Thyroid gland (tissue), 4 donors: ENCODE measurements around the gene PLBD1. TPM values are rescaled to one million over a fixed set of nuclear protein-coding genes. Genes with fewer than 3 reads are reported as not detected.

ENCODE experiments used
- DNase-seq, 2 donors: peaks; one replicate each; pipeline ENCODE4 v3.0.0-alpha.2; 2019
- H3K27ac ChIP-seq, 3 donors: fragments of 200-600 bp; sonication (generic); 1 replicate in 2 of 3; 2 replicates in 1 of 3; pipeline ENCODE4 v1.5.1; 2016 to 2019; ENCODE audit warnings: mild to moderate bottlenecking in 1 of 3, moderate library complexity in 1 of 3
- H3K27me3 ChIP-seq: fragments of 200-600 bp; sonication (generic); one replicate; pipeline ENCODE4 v1.5.1; 2019
- H3K36me3 ChIP-seq, 2 donors: fragments of 200-600 bp; sonication (generic); one replicate each; pipeline ENCODE4 v1.5.1; 2016 to 2019
- H3K4me1 ChIP-seq, 2 donors: fragments of 200-600 bp; sonication (generic); one replicate each; pipeline ENCODE4 v1.5.1; 2017 to 2019
- H3K4me3 ChIP-seq, 3 donors: fragments of 200-600 bp; sonication (generic); replicated peaks in 1 of 3; 1 replicate in 2 of 3; 2 replicates in 1 of 3; pipeline ENCODE4 v1.5.1; 2016; ENCODE audit warnings: mild to moderate bottlenecking in 1 of 3
- H3K9me3 ChIP-seq: fragments of 200-600 bp; sonication (generic); one replicate; pipeline ENCODE4 v1.5.1; 2017
- CTCF ChIP-seq, 6 experiments: fragments of 200-600 bp in 3 of 6; fragments of 450-650 bp in 3 of 6; sonication (generic) in 3 of 6; IDR thresholded peaks; one replicate each; pipeline ENCODE4 v1.5.1; 2016 to 2019; ENCODE audit warnings: antibody characterized with exemption in 6 of 6, mild to moderate bottlenecking in 2 of 6, inconsistent platforms in 1 of 6, moderate library complexity in 1 of 6
- POLR2A ChIP-seq, 2 donors: fragments of 450-650 bp; IDR thresholded peaks; one replicate each; pipeline ENCODE4 v1.6.1; 2017; ENCODE audit warnings: antibody characterized with exemption in 2 of 2, mild to moderate bottlenecking in 2 of 2, moderate library complexity in 1 of 2
- WGBS, 2 donors: methylation state at CpG; one replicate each; pipeline ENCODE4 v1.1.5; 2017; 5-methylcytosine and 5-hydroxymethylcytosine counted together
- intact Hi-C: fragments of 100-400 bp; cut with DNase I; formaldehyde crosslinking; loops from one replicate; pipeline ENCODE4 v1.15.1; 2023
- total RNA-seq, 4 donors: library from RNA; depleted of rRNA; stranded (reverse); fragments of >200 nt; gene quantifications; one replicate each; pipeline ENCODE4 v1.2.3, GENCODE V29; 2016

Gene PLBD1
- total RNA-seq, 4 donors from 2014 or later: 5.1 to 14.5 (median 10.6) TPM

GRCh38 chr12:14505626-14506596 is 61.8 kb downstream of the PLBD1 start:
- no peaks in the 10 kb centered on the region for H3K27me3 ChIP-seq
- DNase-seq: no peak
- no peaks in the 10 kb centered on the region for H3K9me3 ChIP-seq
- H3K4me1 ChIP-seq: no peaks in the 10 kb centered on the region
- peaks cover 0 to 4% of the 10 kb centered on the region in 2 donors for H3K36me3 ChIP-seq
- no peak overlapping the region for H3K27ac ChIP-seq
- no peak overlapping the region for H3K4me3 ChIP-seq
- intact Hi-C loops: no loop called here
- TF ChIP-seq CTCF (IDR thresholded peaks at IDR 0.05) (no peak), POLR2A (IDR thresholded peaks at IDR 0.05) (no peak)
- WGBS, 2 donors: 90 to 94% methylated on average over 6 of the region's 6 CpGs

GRCh38 chr12:14495326-14495725 is 72.4 kb downstream of the PLBD1 start:
- Histone ChIP-seq H3K4me1 (no peaks in the 10 kb centered on the region), H3K27me3 (no peaks in the 10 kb centered on the region), H3K27ac (no peak overlapping the region), H3K9me3 (no peaks in the 10 kb centered on the region), H3K36me3 (peaks cover 25 to 47% of the 10 kb centered on the region in 2 donors), H3K4me3 (no peak overlapping the region)
- WGBS, 2 donors: 96 to 98% methylated on average over 2 of the region's 2 CpGs
- intact Hi-C loops: no loop called here
- TF ChIP-seq CTCF (IDR thresholded peaks at IDR 0.05) (no peak), POLR2A (IDR thresholded peaks at IDR 0.05) (no peak)
- DNase-seq: no peak

- H3K27me3 ChIP-seq: no peaks in the 10 kb centered on the region
- H3K4me3 ChIP-seq: no peak overlapping the region
- DNase-seq: no peak
- H3K27ac ChIP-seq: no peak overlapping the region
- H3K9me3 ChIP-seq: no peaks in the 10 kb centered on the region
- intact Hi-C loops: no loop called here
- WGBS, 2 donors: 95 to 99% methylated on average over 2 of the region's 2 CpGs
- H3K36me3 ChIP-seq: peaks cover 44 to 49% of the 10 kb centered on the region in 2 donors
- TF ChIP-seq POLR2A (IDR thresholded peaks at IDR 0.05) (no peak), CTCF (IDR thresholded peaks at IDR 0.05) (no peak)
- H3K4me1 ChIP-seq: no peaks in the 10 kb centered on the region
Observed at GRCh38 chr12:14482886-14483285, 84.8 kb downstream of the PLBD1 start.

- H3K36me3 ChIP-seq: peaks cover 44 to 45% of the 10 kb centered on the region in 2 donors
- H3K4me3 ChIP-seq: no peak overlapping the region
- WGBS, 2 donors: 93 to 100% methylated on average over 1 of the region's 1 CpG
- H3K27me3 ChIP-seq: no peaks in the 10 kb centered on the region
- intact Hi-C loops: no loop called here
- TF ChIP-seq POLR2A (IDR thresholded peaks at IDR 0.05) (no peak), CTCF (IDR thresholded peaks at IDR 0.05) (no peak)
- H3K4me1 ChIP-seq: no peaks in the 10 kb centered on the region
- no peak for DNase-seq
- H3K27ac ChIP-seq: no peak overlapping the region
- H3K9me3 ChIP-seq: no peaks in the 10 kb centered on the region
Observed at GRCh38 chr12:14482361-14482760, 85.3 kb downstream of the PLBD1 start.

- Histone ChIP-seq H3K9me3 (no peaks in the 10 kb centered on the region), H3K27me3 (no peaks in the 10 kb centered on the region), H3K36me3 (peaks cover 40 to 44% of the 10 kb centered on the region in 2 donors), H3K4me3 (no peak overlapping the region), H3K4me1 (no peaks in the 10 kb centered on the region), H3K27ac (no peak overlapping the region)
- DNase-seq: no peak
- intact Hi-C loops: no loop called here
- no peak for TF ChIP-seq POLR2A (IDR thresholded peaks at IDR 0.05)
- TF ChIP-seq CTCF (IDR thresholded peaks at IDR 0.05): no peak
Observed at GRCh38 chr12:14481201-14481600, 86.5 kb downstream of the PLBD1 start.
